ENCODE data around the gene MRPL42.
"Not testable (repeated sequence)": the region's sequence is repeated elsewhere in the genome, so short reads cannot be mapped to it uniquely, and the experiment has no call there.

Gene MRPL42

DNA sequence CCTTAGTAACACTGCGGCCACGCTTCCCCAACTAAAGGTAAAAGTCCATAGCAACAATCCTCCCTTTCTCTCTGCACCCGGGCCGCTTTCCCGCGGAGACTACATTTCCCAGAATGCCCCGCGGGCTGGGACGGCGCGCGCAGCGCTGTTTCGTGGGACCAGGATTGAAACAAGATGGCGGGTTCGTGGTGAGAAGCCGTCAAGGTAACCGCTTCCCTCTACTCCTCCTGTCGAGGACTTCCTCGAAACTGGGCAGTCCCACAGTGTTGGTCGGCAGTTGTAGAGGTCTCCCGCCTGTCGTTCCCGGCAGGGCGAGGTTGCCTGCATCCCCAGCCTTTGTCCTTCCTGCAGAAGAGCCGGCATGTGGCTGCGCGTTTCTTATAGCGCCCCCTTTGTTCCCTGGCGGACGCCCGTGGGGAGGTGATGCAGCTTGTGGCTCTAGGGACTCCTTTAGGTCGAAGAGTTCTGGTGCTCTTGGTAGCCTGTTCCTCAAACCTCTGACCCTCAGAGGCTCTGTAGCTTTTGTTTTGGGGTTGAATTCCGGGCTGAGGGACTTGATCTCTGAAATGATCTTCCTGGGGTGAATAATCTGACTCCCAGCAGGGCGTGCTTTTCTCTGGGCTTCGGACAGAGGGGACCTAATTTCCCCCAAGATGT lies at the start of gene MRPL42:
Gene MRPL42 (plus strand): TSS at position 164 of the 657 bp plus-strand sequence. CDS start 1,772 bp downstream, outside the sequence.
- DNase-seq = peak; percentile 72 to 88

DNA sequence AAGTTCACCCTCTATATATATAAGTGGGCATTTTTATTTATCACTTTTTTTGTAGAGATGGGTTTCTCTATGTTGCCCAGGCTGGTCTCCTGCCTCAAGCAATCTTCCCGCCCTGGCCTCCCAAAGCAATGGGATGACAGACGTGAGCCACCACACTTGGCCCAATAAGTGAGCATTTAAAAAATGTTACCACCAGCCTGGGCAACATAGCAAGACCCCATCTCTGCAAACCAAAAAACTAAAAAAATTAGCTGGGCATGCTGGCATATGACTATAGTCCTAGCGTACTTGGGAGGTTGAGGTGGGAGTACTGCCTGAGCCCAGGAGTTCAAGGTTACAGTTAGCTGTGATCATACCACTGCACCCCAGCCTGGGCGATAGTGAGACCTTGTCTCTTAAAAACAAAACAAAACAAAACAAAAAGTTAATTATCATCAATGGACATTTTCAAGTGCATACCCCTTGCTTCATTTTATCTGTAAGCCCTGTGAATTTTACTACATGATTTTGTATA lies 49.3 kb upstream of the MRPL42 start:
- no peak for DNase-seq

DNA sequence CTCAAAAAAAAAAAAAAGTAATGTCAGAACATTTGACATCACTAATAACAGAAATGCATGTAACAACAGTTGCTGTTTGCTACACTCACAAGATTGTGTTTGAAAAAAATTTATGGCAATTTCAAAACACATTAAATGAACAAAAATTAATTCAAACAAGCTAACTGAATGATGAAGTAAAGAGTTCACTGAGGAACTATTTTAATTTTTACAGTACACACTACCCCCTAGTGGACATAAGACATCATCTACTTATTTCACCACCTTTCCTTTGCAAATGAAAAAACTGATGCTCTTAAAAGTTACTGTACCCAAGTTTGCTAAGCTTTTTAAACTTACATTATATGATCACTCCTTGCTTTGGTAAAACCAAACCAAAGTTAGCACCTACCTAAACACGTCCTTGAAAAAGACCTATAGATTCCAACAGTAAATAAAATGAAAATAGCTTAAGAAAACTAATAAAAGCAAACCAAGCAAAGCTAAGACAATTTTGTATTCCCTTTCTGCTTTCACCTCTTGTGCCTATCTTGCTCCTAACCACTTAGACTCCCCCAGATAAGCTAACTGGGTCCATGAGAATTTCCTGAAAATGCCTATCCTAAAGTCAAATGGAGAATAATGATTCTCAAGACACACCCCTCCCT lies 47.8 kb upstream of the MRPL42 start:
- DNase-seq = peak in 1 of 2 experiments; percentile 11

DNA sequence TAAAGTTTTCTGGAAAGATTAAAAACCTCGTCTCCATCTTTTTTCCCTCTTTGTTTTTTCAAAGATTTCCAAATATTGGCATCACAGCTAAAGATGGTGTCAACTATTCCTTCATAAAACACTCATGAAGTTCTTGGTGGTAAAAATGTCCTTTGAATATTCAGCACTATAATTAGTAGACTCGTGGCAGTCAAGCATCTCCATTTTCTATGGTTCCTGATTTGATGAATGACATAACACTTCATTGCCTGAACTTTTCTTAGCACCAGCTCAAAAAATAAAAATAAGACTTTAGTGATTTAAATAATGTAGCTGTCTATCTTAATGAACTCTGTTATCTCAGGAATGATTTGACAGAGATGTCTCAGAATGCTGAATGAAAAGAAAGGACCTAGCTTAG lies 45.3 kb upstream of the MRPL42 start:
- no peak for DNase-seq

DNA sequence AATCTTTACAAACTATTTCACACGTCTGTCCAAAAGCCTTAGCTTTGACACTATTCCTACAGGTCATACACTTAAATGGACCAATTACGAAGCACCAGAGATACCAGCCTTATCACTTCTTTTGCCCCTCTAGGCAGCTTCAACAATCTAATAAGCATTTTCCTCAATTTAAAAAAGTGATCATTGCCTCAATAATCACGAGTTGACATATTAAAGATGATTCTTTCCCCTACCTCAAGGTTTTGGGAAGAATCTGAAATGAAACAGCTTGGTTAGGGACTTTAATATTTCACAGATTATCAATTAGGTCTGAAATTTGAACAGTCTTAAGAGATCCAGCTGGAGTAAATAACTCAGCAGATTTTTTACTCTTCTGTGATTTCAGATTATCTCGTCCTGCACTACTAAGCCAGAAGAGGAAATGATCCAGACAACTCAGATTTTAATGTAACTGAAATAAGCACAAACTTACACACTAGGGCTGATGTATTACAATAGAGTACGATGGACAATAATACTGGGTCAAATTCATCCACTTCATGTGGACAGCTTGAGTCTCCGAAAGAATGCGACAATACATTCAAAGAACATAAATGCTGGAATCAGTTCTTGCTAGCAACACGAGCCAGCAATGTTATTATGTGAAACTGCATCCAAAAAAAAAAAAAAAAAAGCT lies 41.4 kb upstream of the MRPL42 start:
- no peak for DNase-seq

- no peak for DNase-seq
Observed at GRCh38 chr12:93426412-93426805, 40.9 kb upstream of the MRPL42 start.

GRCh38 chr12:93427779-93428564 lies 39.3 kb upstream of the MRPL42 start:
- DNase-seq = no peak

DNA sequence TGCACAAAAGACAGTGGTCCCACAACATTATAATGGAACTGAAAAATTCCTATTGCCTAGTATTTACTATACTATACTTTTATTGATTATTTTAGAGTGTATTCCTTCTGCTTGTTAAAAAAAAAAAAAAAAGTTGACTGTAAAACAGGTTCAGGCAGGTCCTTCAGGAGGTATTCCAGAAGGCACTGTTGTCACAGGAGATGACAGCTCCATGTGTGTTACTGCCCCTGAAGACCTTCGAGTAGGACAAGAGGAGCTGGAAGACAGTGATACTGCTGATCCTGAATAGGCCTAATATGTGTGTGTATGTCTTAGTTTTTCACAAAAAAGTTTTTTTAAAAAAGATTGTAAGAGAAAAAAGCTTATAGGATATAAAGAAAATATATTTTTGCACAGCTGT lies 37.9 kb upstream of the MRPL42 start:
- no peak for DNase-seq

GRCh38 chr12:93429852-93430251 lies 37.5 kb upstream of the MRPL42 start:
- no peak for DNase-seq

DNA sequence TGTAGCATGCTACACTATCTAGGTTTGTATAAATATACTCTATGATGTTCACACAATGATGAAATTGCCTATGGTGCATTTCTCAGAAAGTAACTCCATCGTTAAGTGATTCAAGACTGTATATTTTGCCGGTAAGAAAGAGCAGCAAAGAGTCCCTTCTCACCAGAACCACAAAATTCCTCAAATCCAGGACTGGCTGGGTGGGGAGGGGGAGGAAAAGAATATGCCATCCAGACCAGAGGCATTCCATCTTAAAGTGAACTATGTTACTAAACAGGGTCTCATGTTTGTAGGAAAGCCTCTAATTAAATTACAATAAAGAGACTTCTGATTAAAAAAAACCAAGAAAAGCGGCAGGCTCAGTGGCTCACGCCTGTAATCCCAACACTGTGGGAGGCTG lies 37.0 kb upstream of the MRPL42 start:
- DNase-seq = no peak

- DNase-seq = not testable (repeated sequence)
Observed at GRCh38 chr12:93432031-93432430, 35.3 kb upstream of the MRPL42 start.

- no peak for DNase-seq
Observed at GRCh38 chr12:93434256-93434865, 33.0 kb upstream of the MRPL42 start.

GRCh38 chr12:93438266-93439050 lies 28.9 kb upstream of the MRPL42 start:
- DNase-seq = no peak

- DNase-seq = no peak
Observed at GRCh38 chr12:93440043-93440835, 27.1 kb upstream of the MRPL42 start.

- no peak for DNase-seq
Observed at GRCh38 chr12:93441081-93441616, 26.2 kb upstream of the MRPL42 start.

DNA sequence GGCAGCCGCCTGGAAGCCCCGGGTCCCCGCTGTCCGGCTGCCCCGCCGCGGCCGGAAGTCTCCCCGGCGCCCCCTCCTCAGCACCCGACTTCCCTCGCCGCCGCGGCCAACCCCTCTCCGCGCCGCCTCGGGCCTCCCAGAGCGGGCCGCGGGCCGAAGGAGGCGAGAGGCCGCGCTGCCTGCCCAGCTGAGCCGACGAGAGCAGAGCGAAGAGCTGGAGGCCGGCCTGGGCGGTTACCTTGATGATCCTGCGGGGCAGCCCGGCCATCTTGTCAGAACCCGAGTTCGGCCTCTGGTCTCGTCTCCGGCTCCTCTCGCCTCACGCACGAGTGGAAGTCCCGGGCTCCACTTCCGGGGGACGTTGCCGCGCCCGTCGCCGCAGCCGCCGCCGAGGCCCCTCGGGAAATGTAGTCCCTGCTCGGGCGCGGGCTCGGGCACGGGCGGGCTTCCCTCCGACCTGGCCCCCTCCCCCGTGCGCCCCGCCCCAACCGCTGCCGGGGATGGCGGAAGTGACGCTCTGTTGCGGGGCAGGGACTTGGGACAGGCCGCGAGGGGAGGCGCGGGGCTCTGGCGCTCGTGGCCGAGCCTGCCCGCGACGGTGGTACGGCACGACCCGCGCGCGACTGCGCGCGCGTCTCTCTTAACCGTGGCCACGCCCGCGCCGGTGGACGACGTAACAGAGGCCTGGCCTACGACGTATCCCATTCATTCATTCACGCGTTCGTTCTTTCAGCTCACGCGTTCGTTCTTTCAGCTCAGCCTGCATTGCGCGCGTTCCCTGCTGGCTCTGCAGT lies 25.5 kb upstream of the MRPL42 start, which contains the start of gene UBE2N:
Gene UBE2N (minus strand): TSS at position 331 of the 794 bp plus-strand sequence. CDS start 63 bp downstream, at position 268.
- DNase-seq = peak; percentile 86 to 94

DNA sequence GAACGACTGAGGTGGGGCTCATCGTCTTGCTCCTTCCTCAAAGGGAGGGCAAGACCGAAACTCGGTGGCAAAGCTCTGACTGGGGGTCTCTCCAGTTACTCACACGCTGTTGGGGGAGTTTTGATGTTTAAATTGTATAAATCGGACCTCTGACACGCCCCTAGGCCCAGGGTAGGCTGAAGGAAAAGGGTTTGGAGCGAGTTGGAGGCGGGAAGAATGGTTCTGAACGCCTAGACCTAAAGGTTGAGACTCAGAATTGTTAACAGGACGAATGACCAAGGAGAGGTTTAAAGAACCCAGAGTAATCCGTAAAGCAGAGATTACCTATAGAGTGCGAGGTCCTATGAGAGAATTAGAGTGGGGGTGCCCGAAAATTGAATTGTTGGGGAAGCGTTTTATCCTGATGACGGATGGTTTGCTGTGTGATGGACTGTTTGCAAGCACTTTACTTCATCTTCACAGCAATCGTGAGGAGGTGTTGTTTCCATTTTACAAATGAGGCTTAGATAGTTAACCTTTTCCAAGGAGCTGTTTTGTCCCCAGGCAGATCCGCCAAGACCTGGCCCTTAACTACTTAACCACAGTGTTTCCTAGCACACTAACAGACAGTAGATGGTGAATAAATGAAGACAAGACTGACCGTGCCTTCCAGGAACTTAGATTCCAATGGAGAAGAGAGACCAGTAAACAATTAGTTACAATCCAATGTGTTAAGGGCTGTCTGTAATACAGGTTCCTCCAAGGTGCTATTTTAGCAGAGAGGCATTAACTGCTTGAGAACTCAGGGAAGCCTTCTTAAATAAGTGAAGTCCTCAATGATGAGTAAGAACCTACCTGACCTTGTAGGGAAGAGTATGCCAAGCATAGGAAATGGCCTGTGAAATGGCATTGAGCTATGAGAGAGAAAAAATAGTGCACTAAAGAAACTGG lies 24.6 kb upstream of the MRPL42 start:
- no peak for DNase-seq

DNA sequence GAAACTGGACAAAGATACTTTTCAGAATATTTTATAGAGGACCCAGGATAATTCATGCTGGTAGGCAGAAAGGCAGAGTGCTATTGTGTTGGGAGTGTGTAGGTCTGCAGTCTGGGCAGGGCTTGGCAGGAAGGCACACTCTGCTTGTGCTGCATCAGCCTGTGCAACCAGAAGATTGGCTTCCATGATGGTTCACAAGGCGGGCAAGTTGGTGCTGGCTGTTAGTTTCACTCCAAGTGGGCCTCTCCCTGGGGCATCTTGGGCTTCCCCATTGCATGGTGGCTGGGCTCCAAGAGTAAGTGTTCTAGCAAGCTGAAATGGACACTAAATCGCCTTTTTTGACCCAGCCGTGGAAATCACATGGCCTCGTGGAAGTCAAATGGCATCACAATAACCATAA lies 23.7 kb upstream of the MRPL42 start:
- DNase-seq = no peak
